Right hindlimb (tissue), 1 donor: ENCODE results near the gene TMEM53.

Experiments used
- DNase-seq: peaks from one replicate; pipeline ENCODE4 v3.0.0-alpha.2; 2018

The TMEM53 gene

DNA sequence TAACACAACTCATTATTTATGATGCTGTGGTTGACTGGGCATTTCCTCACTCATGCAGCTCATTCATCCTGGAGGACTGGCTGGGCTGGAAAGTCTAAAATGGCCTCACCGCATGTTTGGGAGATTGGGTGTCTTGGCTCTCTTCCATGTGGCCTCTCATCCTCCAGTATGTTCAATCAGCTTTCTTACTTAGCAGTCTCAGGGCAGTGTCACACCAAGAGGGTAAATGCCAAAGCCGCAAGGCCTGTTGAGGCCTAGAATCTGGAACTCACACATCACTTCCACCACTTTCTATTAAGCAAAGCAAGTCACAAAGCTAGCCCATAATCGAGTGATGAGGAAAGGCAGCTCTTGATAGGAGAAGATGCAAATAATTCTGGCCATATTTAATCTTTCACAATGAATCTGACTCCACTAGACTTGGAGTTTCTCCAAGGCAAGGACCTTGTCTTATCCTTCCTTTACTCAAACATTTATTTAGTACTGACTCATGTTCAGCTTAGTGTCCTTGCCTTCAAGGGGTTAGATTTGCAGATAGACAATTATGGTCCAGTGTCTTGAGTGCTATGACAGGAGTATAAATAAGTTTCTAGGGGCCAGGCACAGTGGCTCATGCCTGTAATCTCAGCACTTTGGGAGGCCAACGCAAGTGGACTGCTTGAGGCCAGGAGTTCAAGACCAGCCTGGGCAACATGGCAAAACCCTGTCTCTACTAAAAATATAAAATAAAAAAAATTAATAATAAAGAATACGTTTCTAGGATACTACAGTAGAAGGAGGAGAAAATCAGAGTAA, 45.1 kb downstream of the TMEM53 start:
- no peak for DNase-seq

DNA sequence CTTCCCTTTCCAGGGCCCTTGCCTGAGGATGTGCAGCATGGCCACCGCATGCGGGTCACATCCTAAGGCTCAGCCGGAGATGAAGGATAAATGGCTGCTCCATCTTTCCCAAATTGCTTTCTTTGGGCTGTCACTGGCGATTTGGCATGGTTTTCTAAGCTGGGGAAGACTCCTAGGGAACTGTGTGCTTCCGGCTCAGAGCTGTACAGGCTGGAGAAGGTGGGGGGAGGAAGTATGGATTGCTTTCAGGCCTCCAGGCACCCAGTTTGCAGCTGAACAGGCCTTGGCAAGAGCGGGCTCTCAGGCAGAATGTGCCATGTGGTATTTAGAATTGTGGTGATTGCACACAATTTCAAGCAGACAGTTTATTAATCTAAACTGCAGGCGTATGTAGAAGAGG, 48.9 kb downstream of the TMEM53 start:
- no peak for DNase-seq

DNA sequence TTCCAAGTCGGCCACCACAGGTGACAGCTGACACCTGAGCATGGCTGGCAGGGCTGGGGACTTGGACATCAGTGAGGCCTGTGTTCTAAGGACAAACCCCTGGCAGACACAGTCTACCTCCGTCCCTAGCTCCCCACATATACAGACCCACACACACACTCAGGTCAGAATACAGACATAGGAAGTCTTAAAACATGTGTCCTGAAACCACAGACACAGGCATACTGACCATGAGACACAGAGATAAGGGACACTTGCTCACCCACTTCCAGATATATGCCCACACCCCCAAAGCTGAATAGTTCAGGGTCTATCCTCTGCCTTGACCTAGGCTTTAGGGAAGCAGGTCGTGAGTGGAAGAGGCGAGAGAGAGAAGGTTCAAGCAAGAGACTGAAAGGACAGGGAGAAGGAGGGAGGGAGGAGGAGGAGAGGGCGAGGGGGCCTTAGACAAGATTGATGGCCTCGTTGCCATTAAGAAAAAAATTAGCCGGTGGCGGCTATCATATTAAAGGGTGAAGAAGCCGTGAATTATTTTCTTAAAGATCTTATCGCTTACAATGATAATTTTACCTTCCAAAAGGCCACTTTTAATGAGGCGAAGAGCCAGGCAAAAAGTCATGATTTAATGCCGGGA, 49.9 kb downstream of the TMEM53 start:
- DNase-seq: no peak

DNA sequence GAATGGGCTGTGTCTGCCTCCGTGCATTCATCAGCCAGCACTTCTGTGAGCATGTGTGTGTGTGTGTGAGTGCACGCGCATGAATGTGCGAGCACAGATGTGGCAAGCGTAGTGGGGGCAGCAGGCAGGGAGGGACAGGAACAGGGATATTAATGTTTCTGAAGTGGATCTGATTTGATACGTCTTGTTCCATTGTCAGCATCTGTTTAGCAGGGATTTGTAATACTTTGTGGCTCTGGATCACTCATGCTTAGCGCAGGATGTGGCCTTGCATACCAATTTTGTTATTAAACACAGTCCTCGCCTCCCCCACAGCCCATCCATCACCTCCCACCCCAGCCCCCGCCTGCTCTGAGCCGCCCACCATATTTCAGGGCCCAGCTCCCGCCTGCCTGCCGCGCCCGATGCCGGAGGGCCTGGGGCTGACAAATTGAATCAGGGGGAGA, 52.4 kb downstream of the TMEM53 start:
- no peak for DNase-seq

DNA sequence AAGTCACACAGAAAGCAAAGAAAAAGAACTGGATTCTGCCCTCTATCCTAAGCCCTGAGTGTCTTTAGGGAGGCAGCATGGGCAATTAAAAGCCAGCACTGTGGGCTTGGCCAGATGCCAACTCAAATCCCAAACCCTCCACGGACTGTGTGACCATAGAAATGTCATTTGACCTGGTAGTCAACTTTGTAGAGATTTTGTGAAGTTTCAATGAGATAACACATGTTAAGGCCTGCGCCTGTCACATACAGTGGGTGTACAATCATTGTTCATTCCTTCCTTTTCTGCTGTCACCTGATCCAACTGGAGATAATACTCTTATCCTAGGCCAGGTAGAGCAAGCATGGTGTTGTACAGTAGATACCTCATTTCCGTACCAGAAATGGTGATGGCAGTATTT, 54.2 kb downstream of the TMEM53 start:
- no peak for DNase-seq

DNA sequence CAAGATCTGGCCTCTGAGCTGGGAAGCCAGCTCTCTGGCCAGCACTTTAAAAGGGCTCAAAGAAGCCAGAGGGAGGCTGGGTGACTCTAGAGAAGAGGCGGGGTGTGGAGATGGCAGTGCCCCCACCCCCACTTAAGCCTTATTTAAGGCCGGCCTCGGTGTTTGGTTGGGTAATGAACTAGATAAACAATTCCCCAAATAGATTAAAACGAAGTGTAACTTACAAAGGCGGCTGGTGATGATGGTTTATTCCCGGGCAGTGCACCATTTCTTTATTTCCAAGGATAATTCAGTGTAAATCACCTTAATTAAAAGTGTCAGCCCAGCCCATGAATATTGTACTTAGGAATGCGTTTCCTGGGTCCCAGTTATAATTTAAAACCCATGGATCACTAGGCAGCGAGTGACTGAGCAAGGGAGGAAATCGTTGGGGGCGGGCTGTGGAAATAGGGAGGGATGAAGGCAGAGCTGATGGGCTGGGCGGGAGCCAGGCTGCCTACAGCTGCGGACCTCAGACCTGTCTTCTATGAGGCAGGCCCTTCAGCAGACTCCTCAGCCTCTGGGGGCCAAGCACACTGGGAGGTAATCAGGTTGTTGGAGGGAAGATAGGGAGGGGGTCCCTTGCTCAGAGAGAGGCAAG, 54.9 kb downstream of the TMEM53 start:
- no peak for DNase-seq

DNA sequence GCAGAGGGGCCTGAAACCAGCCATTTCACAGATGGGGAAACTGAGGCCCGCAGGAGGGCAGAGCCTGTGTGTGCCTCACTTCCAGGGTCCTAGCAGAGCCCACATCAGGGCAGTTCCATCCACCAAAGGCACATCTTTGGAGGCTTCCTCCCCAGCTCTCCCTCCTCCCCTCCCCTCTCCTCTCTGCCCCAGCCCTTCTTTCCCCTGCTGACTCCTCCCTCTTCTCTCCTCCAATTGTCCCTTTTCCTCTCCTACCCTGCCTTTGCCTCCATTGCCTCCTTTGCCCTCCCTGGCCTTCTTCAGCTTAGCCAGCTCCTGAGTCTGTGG, 56.6 kb downstream of the TMEM53 start:
- DNase-seq: no peak

DNA sequence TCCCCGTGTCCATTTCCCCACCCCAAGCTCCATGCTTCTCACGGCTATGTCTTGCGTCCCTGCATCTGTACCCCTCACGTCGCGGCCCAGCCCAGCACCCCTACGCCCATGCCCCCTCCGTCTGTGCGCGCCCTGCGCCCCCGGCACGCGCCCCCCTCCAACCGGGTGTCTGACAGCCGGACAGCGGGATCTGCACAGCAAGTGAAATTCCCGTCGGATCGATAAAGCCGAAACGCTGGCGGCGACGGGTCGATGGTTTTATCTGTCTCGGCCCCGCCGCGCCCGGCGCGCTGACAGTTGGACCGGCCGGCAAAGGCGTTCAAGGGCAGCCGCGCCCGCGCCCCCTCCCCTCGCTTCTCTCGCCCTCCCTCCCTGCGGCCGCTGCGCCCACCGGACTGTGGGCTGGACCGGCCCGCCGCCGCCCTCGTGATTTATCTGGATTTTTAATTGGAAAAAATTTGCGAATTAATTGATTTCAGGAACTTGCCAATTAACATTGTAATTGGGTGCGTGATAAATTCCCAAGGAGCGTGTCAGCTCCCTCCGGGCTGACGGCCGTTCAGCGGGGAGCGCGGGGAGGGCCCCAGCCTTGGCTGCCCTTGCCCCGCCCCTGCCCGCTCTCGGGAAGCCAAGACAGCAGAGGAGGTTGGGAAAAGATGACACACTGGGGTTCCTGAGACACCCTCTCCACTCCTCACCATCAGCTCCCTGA, 57.1 kb downstream of the TMEM53 start:
- DNase-seq: no peak

DNA sequence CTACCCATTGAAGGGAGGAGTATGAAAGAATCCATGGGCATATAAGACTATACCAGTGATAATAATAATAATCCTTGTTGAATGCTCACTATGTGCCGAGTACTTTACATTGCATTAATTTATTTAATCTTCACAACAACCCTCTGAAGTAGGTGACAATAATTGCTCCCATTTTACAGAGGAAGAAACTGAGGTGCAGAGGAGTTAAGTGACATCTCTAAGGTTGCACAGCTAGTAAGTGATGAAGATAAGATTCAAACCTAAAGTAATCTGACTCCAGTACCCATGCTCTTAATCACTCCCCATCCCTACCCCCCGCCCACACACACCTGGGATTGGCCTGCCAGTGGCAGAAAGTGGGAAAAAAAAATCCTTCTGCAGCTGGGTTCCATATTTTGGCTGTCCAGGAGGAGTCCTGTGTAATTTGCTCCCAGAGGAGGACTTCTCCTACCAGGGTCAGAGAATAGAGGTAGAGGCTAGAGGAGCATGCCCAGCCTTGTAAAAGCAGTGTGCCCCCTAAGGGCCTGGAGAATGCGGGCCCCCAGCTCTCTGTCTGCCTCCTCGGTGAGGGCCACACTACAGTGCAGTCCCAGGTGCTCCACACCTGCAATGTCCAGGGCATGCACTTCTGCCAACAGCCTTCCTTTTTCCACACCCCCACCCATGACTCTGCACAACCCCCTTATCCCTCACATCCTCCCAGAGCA, 57.8 kb downstream of the TMEM53 start:
- no peak for DNase-seq

DNA sequence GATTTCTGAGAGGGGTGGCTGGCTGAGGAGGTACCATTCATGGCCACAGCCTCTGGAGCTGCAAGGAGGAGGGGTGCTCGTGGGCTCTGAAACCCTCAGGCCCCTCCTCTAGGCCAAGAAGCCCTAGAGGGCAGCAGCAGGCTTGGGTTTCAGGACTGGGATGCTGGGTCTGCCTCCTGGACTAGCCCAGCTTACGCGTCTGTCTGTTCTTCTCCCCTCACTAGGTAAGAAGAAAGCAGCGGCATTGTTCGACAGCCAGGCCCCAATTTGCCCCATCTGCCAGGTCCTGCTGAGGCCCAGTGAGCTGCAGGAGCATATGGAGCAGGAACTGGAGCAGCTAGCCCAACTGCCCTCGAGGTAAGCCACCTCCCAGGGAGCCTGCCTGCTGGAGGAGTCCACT, 60.3 kb downstream of the TMEM53 start:
- DNase-seq: no peak

DNA sequence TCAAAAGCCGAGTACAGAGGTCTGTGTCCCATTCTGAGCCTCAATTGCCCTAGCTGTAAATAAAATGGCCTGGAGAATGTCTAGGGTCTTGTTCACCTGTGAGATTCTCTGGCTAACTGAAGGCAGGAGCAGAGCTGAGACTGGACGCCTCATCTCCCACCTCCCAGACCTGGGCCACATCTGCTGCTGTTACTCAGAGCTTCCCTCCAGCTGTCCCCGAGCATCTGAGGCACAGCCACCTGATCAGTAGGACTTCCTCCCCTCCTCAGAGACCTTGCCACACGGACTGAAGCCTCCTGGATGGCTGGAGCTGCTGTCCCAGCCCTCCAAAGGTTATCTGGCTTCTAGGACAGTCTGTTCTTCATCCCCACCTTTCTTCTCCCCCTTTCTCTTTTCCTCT, 62.4 kb downstream of the TMEM53 start:
- no peak for DNase-seq

DNA sequence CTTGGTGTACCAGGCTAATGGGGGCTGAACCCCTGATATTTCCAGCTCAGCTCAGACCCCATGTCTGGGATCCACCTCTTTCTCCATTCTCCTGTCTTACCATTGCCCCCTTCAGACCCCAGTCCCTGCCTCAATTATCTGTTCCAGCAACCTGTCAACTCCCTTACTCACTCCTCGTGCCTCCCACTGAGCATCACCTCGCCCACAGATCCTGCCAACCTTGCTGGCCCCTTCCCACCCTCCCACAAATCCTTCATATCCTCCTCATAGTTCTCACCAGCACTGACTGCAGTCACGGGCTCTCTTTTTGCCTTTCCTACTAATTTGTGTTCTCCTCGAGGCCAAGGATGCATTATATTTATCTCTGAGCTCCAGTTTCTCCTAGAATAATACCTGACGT, 62.9 kb downstream of the TMEM53 start:
- DNase-seq: no peak

DNA sequence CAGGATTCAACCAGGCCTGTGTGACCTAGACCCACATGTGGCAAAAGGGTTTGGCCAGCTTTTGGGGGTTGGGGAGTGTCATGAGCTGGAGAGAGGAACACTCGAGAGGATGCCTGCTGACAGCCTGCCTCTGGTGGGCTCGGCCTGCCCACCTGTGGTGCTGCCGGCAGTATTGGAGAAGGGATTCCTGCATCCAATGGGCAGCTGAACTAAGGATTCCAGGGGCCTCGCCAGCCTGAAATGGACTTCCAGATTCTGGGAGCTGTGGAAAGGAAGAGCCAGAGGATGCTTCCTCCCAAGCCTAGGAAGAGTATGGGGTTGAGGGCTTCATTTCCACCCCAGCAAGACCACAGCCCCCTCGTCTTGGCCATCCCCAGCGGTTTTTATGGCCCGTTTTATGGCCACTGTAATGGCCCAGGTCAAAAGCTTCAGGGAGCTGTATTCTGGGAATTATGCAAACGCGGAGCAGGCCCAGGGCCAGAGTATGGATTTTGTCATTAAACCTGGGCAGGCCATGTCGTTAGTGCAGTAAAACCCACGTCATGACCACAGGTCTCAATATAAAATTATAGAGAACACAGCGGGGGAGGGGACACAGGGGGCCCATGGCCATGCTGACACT, 63.6 kb downstream of the TMEM53 start:
- no peak for DNase-seq

DNA sequence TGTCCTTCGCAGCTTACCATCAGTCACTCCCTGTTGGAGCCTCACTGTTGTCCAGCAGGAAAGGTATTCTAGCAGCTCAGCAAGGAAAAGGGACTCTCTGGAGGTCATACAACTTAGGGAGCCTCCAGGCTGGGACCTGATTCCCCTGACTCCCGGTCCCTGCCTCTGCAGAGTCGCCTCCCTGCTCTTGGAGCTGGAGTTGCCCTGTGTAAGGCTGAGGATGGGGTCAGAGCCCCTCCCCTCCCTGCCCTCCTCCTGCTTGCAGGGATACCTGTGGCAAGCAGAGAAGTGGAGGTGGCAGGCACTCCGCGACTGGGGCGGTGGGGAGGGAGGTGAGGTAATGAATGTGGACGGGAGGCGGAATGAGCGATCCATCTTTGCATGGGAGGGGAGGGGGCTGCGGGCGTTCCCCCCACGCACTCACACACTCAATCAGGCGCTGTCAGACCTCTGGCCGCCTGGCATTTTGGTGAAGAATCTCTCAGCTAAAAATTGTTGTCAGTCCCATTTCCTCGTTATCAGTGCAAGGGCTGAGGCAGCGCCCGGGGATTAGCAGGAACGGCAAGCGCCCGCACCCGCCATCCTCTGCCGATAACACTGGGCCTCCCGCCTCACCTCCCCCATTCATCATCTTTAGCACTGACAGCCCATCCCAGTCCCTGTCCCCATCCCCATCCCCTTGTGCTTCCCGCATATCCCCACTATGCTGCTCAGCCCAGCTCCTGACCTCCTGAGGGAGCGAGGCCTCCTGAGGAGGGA, 64.3 kb downstream of the TMEM53 start:
- DNase-seq: no peak

DNA sequence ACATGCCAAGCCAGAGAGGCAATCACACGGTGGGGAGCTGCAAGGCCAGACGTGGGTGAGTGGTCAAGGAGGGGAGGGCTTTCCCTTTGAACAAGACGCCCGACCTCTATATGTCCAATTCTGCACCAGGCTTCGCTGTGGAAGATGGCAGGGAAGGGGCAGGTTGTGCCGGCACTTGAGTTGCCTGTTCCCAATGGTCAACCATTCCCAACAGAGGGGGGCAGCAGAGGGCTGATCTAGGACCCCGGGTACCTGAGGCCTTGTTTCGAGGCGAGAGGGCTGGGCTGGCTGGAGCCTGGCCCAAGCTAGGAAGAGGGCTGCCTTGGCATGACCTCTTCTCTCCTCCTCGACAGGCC, 64.9 kb downstream of the TMEM53 start:
- DNase-seq: no peak

DNA sequence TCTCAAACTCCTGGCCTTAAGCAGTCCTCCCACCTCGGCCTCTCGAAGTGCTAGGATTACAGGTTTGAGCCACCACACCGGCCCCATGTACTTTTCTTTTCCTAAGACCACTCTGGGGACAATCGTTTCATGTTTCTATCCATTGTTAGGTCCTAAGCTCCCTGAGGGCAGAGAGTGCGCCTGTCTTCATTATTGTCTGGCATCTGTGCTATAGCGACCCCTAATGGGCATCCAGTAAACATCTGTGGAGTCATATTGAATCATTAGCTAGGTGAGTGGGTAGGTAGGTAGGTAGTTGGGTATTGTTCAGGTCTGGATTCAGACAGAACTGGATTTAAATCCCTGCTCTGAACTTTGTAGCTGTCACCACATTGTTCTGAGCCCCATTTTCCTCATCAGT, 66.1 kb downstream of the TMEM53 start:
- DNase-seq: no peak

DNA sequence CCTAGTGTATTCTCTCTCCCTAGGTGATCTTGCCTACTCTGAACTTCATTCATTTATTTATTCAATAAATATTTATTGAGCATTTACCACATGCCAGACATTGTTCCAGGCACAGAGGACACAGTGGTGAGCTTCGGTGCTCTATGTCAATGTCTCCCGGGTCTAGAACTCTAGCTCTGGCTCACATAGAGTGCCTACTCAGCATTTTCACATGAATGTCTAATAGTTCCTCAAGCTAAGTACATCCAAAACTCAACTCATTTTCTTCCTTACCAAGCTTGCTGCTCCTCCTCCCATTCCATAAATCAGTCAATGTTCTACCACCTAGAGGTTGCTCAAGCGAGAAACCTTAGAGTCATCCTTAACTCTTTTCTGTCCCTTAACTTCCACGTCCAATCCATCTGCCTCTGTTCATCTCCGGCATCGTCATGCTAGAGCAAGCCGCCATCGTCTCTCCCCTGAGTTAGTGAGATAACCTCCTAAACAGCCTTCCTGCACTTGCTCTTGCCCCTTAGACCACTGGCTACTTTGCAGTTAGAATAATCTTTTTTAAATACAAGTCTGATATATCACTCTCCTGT, 67.5 kb downstream of the TMEM53 start:
- DNase-seq: no peak

DNA sequence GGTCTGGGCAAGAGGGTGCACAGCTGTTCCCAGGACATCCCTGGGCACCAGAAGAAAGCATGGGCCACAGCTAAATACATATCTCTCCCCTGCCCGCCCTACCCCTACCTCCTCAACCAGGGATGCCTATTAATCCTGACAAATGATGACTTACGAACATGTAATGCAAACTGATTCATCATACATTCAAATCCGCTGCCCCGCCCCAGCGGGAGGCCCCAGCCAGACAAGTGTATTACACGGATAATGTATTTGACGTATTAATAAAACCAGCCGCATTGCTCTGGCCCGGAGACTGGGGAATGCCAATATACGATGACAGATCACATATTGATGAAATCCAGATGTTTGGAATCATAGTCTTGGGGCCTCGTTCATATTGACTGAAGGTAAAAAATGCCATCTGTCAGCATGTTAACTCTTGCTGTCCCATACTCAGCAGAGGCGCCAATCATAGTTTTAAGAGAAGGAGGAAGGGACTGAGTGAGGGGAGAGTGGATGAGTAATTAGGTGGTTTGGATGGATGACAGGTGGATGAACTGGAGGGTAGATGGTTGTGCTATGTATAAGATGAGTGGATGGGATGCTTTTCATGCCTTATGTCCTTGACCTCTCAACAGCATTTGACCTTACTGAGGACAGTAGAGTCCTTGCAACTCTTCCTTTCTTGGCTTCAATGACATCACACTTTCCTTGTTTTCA, 68.2 kb downstream of the TMEM53 start:
- no peak for DNase-seq

DNA sequence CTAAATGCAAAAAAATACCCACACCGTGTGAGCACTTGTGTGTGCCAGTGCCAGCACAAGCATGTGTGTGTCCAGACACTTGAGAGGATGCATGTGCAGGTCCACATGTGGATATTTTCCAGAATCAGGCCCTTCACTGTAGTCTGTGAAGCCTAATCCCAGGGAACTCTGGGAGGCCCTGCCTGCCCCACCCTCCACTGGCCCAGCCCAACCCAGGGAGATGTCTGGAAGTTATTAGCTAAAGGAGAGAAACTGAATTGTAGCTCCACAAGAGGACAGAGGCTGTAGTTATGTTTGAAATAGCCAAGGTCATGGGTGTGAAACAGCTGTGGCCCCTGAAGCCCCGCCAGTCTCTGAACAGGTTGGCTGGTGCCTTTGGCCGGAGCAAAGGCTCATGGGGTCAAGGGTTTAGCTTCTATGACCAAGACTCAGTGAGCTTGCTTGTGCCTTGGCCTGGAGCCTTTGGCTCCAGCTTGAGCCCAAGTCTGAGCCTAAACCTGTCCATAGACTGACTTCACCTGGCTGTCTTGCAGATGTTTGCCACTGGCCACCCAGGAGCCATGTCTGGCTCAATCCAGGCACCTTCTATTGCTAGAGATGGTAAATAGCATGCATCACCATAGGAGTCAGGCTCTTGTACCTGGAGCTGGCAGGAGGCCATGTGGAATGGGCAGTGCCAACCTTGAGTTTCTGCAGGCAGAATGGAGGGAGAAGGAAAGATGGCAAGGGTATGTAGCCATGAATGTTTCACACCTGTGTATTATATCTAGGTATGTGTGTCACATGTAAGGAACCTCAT, 69.9 kb downstream of the TMEM53 start:
- no peak for DNase-seq

DNA sequence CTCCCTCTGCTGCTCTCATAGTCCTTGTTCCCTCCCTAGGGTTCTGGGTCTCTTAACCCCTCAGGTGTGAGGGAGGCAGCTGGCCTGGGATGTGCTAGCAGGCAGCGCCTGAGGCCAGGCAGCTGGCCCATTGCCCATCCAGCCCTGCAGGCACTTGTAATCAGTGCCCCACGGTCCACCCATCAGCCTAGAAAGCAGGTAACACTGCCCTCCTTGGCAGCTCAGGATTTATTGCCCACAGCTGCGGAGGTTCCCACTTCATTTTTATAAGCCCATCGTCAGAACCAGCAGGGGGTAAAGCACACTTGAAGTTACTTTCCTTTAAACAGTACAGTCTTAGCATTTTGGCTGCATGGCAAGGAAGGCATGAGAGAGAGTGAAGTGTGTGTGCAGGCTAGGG, 70.6 kb downstream of the TMEM53 start:
- no peak for DNase-seq
